WTC11 (cell line): Measurements from ENCODE around the gene RAB24. TPM values are rescaled to one million over a fixed set of nuclear protein-coding genes. Genes with fewer than 3 reads are reported as not detected.

Source experiments
- ATAC-seq: fragments of 200-7000 bp; cut with Tn5 transposase; 2 replicates; pipeline ENCODE4 v1.10.0; 2021; ENCODE audit warnings: mild to moderate bottlenecking, moderate library complexity
- CTCF ChIA-PET: fragments of 300-600 bp; sonication (Branson Sonifier 250); formaldehyde crosslinking; loops from one replicate; lab custom pipeline; 2021; ENCODE audit warnings: antibody characterized with exemption; lab: Charles Lee
- POLR2A ChIA-PET: fragments of 350-600 bp; sonication (Branson Sonifier 250); formaldehyde crosslinking; loops from one replicate; lab custom pipeline; 2021; ENCODE audit warnings: antibody characterized with exemption; lab: Charles Lee
- DNase-seq: peaks from one replicate; pipeline ENCODE4 v3.0.0; 2021; ENCODE audit warnings: low spot score
- H3K27ac Mint-ChIP-seq: 2 replicates; pipeline ENCODE4 v1.8.0; 2021; ENCODE audit warnings: mixed read lengths
- H3K27me3 Mint-ChIP-seq: 2 replicates; pipeline ENCODE4 v1.8.0; 2021; ENCODE audit warnings: low read depth, mild to moderate bottlenecking, moderate library complexity, mixed read lengths
- H3K36me3 Mint-ChIP-seq: 2 replicates; pipeline ENCODE4 v1.8.0; 2021; ENCODE audit warnings: mixed read lengths
- H3K4me1 Mint-ChIP-seq: 2 replicates; pipeline ENCODE4 v1.8.0; 2022; ENCODE audit warnings: mixed read lengths
- H3K4me3 Mint-ChIP-seq: 2 replicates; pipeline ENCODE4 v1.8.0; 2021; ENCODE audit warnings: mild to moderate bottlenecking, moderate library complexity, mixed read lengths
- H3K9me3 Mint-ChIP-seq: 2 replicates; pipeline ENCODE4 v1.8.0; 2021; ENCODE audit warnings: mixed read lengths
- ATF2 ChIP-seq: sonication (generic); formaldehyde crosslinking; IDR thresholded peaks from 2 replicates; pipeline ENCODE4 v1.8.1; 2022; ENCODE audit warnings: low read depth, missing genetic modification reagents, borderline replicate concordance
- CDX4 ChIP-seq: fragments of 250-450 bp; sonication (Bioruptor Pico); IDR thresholded peaks from 2 replicates; pipeline ENCODE4 v1.9.0; 2021; ENCODE audit warnings: moderate library complexity, mild to moderate bottlenecking, inconsistent platforms, borderline replicate concordance
- ELF4 ChIP-seq: sonication (generic); formaldehyde crosslinking; IDR thresholded peaks from 2 replicates; pipeline ENCODE4 v1.8.1; 2022; ENCODE audit warnings: low read depth, mild to moderate bottlenecking, moderate library complexity, missing genetic modification reagents
- EMX1 ChIP-seq: fragments of 250-450 bp; sonication (Bioruptor Pico); IDR thresholded peaks from 2 replicates; pipeline ENCODE4 v1.8.0; 2021; ENCODE audit warnings: mild to moderate bottlenecking
- ETV6 ChIP-seq: sonication (generic); formaldehyde crosslinking; IDR thresholded peaks from 2 replicates; pipeline ENCODE4 v1.8.1; 2022; ENCODE audit warnings: mild to moderate bottlenecking, missing genetic modification reagents
- IRF2 ChIP-seq: sonication (generic); formaldehyde crosslinking; IDR thresholded peaks from 2 replicates; pipeline ENCODE4 v1.8.0; 2022; ENCODE audit warnings: low read depth, missing genetic modification reagents, borderline replicate concordance
- NFE2L1 ChIP-seq: sonication (generic); formaldehyde crosslinking; IDR thresholded peaks from 2 replicates; pipeline ENCODE4 v1.8.1; 2023; ENCODE audit warnings: missing genetic modification reagents
- RELA ChIP-seq: sonication (generic); formaldehyde crosslinking; IDR thresholded peaks from 2 replicates; pipeline ENCODE4 v1.8.1; 2022; ENCODE audit warnings: missing genetic modification reagents, mild to moderate bottlenecking, borderline replicate concordance
- SMAD4 ChIP-seq: sonication (generic); formaldehyde crosslinking; IDR thresholded peaks from 2 replicates; pipeline ENCODE4 v1.8.0; 2022; ENCODE audit warnings: mild to moderate bottlenecking, missing genetic modification reagents
- TEAD4 ChIP-seq: sonication (generic); formaldehyde crosslinking; IDR thresholded peaks from 2 replicates; pipeline ENCODE4 v1.8.0; 2022; ENCODE audit warnings: mild to moderate bottlenecking, missing genetic modification reagents
- ZNF121 ChIP-seq: sonication (generic); formaldehyde crosslinking; IDR thresholded peaks from 2 replicates; pipeline ENCODE4 v1.8.0; 2023; ENCODE audit warnings: missing genetic modification reagents
- ZNF263 ChIP-seq: sonication (generic); formaldehyde crosslinking; IDR thresholded peaks from 2 replicates; pipeline ENCODE4 v1.8.1; 2022; ENCODE audit warnings: low read depth, mild to moderate bottlenecking, moderate library complexity, missing genetic modification reagents
- ZNF532 ChIP-seq: fragments of 250-450 bp; sonication (Bioruptor Pico); IDR thresholded peaks from 2 replicates; pipeline ENCODE4 v1.9.0; 2021; ENCODE audit warnings: mild to moderate bottlenecking, borderline replicate concordance
- total RNA-seq: library from RNA; stranded (reverse); gene quantifications from 3 replicates; pipeline ENCODE4 v1.2.3, GENCODE V29; 2021
- TF ChIP-seq, protein P1 (sequence below): fragments of 250-450 bp; sonication (Bioruptor Pico); IDR thresholded peaks from 2 replicates; pipeline ENCODE4 v1.9.0; 2021; ENCODE audit warnings: mild to moderate bottlenecking
- TF ChIP-seq, protein P2 (sequence below): sonication (generic); formaldehyde crosslinking; IDR thresholded peaks from 2 replicates; pipeline ENCODE4 v1.8.1; 2023; ENCODE audit warnings: mild to moderate bottlenecking, missing genetic modification reagents
- TF ChIP-seq, protein P3 (sequence below): sonication (generic); formaldehyde crosslinking; IDR thresholded peaks from 2 replicates; pipeline ENCODE4 v1.8.0; 2023; ENCODE audit warnings: mild to moderate bottlenecking, missing genetic modification reagents
- TF ChIP-seq, protein P4 (sequence below): sonication (generic); formaldehyde crosslinking; IDR thresholded peaks from 2 replicates; pipeline ENCODE4 v1.8.1; 2023; ENCODE audit warnings: mild to moderate bottlenecking, missing genetic modification reagents

The RAB24 gene
- total RNA-seq, 1 experiment from 2014 or later: 37.0 TPM

DNA sequence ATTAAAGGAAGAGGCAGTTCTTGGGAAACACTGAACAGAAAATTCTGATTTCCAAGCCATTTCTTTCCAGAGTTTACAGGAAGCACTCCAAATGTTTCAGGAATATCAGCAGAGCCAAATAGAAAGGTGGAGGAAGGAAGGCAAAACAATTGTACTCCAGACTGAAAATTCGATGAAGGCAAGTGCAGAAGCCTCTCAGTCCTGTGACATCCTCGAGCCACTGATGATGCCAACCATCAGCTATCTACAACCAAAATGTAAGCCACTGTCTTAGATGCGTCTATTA lies 45.8 kb upstream of the RAB24 start:
- H3K27ac Mint-ChIP-seq: 0 out of 2 replicates have a peak overlapping the region, but pooled peaks have one; percentile 16
- peaks cover 32% of the 10 kb centered on the region for H3K4me1 Mint-ChIP-seq
- CTCF ChIA-PET: interaction anchor here (0.7 to 1.7 kb wide), 4 partner anchors 11 to 37 kb away, joined by 3 to 4 read pairs (median 4); no protein-coding TSS in a partner anchor
- no peak for TF ChIP-seq ZNF263
- no peak for TF ChIP-seq RELA
- TF ChIP-seq, protein P1, sequence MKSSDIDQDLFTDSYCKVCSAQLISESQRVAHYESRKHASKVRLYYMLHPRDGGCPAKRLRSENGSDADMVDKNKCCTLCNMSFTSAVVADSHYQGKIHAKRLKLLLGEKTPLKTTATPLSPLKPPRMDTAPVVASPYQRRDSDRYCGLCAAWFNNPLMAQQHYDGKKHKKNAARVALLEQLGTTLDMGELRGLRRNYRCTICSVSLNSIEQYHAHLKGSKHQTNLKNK: no peak
- TF ChIP-seq, protein P2, sequence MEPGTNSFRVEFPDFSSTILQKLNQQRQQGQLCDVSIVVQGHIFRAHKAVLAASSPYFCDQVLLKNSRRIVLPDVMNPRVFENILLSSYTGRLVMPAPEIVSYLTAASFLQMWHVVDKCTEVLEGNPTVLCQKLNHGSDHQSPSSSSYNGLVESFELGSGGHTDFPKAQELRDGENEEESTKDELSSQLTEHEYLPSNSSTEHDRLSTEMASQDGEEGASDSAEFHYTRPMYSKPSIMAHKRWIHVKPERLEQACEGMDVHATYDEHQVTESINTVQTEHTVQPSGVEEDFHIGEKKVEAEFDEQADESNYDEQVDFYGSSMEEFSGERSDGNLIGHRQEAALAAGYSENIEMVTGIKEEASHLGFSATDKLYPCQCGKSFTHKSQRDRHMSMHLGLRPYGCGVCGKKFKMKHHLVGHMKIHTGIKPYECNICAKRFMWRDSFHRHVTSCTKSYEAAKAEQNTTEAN (CRISPR knock-in tag): no peak
- peaks cover 7% of the 10 kb centered on the region for H3K27me3 Mint-ChIP-seq
- H3K4me3 Mint-ChIP-seq: peak overlapping the region; percentile 98
- DNase-seq: no peak
- H3K36me3 Mint-ChIP-seq: peaks cover 18% of the 10 kb centered on the region
- no peak for ATAC-seq
- H3K9me3 Mint-ChIP-seq: no peaks in the 10 kb centered on the region
- POLR2A ChIA-PET: interaction anchor here (0.7 kb wide), 1 partner anchor 10 kb away, joined by 8 read pairs; no protein-coding TSS in a partner anchor

GRCh38 chr5:177347699-177348098 lies 44.2 kb upstream of the RAB24 start:
- Mint-ChIP-seq H3K27me3 (no peaks in the 10 kb centered on the region), H3K4me3 (no peak overlapping the region), H3K27ac (no peak overlapping the region), H3K36me3 (peaks cover 23% of the 10 kb centered on the region), H3K4me1 (peaks cover 32% of the 10 kb centered on the region), H3K9me3 (no peaks in the 10 kb centered on the region)
- ATAC-seq (no peak), DNase-seq (no peak)
- POLR2A ChIA-PET: no interaction called here
- CTCF ChIA-PET: no interaction called here
- TF ChIP-seq ZNF121: peak; percentile 75; the same call in 1 of the 2 replicates
- TF ChIP-seq IRF2 (CRISPR knock-in tag): no peak

- TF ChIP-seq TEAD4 (CRISPR knock-in tag): no peak
- TF ChIP-seq, protein P3, sequence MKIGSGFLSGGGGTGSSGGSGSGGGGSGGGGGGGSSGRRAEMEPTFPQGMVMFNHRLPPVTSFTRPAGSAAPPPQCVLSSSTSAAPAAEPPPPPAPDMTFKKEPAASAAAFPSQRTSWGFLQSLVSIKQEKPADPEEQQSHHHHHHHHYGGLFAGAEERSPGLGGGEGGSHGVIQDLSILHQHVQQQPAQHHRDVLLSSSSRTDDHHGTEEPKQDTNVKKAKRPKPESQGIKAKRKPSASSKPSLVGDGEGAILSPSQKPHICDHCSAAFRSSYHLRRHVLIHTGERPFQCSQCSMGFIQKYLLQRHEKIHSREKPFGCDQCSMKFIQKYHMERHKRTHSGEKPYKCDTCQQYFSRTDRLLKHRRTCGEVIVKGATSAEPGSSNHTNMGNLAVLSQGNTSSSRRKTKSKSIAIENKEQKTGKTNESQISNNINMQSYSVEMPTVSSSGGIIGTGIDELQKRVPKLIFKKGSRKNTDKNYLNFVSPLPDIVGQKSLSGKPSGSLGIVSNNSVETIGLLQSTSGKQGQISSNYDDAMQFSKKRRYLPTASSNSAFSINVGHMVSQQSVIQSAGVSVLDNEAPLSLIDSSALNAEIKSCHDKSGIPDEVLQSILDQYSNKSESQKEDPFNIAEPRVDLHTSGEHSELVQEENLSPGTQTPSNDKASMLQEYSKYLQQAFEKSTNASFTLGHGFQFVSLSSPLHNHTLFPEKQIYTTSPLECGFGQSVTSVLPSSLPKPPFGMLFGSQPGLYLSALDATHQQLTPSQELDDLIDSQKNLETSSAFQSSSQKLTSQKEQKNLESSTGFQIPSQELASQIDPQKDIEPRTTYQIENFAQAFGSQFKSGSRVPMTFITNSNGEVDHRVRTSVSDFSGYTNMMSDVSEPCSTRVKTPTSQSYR (CRISPR knock-in tag): no peak
- no peak for TF ChIP-seq SMAD4
- TF ChIP-seq ETV6: no peak
- TF ChIP-seq, protein P2 (CRISPR knock-in tag): no peak
- TF ChIP-seq NFE2L1: no peak
- TF ChIP-seq ATF2 (CRISPR knock-in tag): no peak
- TF ChIP-seq ZNF532 (CRISPR knock-in tag): no peak
- no peak for TF ChIP-seq ELF4 (CRISPR knock-in tag)
- TF ChIP-seq, protein P4, sequence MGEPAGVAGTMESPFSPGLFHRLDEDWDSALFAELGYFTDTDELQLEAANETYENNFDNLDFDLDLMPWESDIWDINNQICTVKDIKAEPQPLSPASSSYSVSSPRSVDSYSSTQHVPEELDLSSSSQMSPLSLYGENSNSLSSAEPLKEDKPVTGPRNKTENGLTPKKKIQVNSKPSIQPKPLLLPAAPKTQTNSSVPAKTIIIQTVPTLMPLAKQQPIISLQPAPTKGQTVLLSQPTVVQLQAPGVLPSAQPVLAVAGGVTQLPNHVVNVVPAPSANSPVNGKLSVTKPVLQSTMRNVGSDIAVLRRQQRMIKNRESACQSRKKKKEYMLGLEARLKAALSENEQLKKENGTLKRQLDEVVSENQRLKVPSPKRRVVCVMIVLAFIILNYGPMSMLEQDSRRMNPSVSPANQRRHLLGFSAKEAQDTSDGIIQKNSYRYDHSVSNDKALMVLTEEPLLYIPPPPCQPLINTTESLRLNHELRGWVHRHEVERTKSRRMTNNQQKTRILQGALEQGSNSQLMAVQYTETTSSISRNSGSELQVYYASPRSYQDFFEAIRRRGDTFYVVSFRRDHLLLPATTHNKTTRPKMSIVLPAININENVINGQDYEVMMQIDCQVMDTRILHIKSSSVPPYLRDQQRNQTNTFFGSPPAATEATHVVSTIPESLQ (CRISPR knock-in tag): no peak
- TF ChIP-seq EMX1 (CRISPR knock-in tag): no peak
- no peak for TF ChIP-seq CDX4
- Mint-ChIP-seq H3K27me3 (no peaks in the 10 kb centered on the region), H3K4me1 (peaks cover 28% of the 10 kb centered on the region), H3K27ac (peak overlapping the region; percentile 21; the same call in 1 of the 2 replicates), H3K36me3 (peaks cover 23% of the 10 kb centered on the region), H3K9me3 (no peaks in the 10 kb centered on the region), H3K4me3 (no peak overlapping the region)
- DNase-seq (no peak), ATAC-seq (no peak)
- ChIA-PET CTCF (interaction anchor here (0.6 to 1.9 kb wide), 2 partner anchors 20 to 29 kb away, joined by 3 to 16 read pairs; no protein-coding TSS in a partner anchor), POLR2A (no interaction called here)
Observed at GRCh38 chr5:177346820-177347219, 43.3 kb upstream of the RAB24 start.
